ENCODE results near the gene IL33. TPM values are rescaled to one million over a fixed set of nuclear protein-coding genes. Genes with fewer than 3 reads are reported as not detected.

IL33 gene
- total RNA-seq, 1 experiment from 2014 or later: not detected

- CTCF ChIA-PET: no interaction called here
- no peaks in the 10 kb centered on the region for H3K36me3 ChIP-seq (ENCODE audit: low read depth)
- H4K20me1 ChIP-seq (ENCODE audit: insufficient read depth): no peaks in the 10 kb centered on the region
- DNase-seq: no peak
- no peak overlapping the region for H3K4me3 ChIP-seq
- POLR2A ChIA-PET (ENCODE audit: unreplicated experiment): no interaction called here
- H3K27me3 ChIP-seq (ENCODE audit: insufficient read depth, low read depth): no peaks in the 10 kb centered on the region
- TF ChIP-seq CTCF (conservative IDR thresholded peaks at IDR 0.05) (no peak), EZH2 (IDR thresholded peaks at IDR 0.05; ENCODE audit: low read depth) (no peak)
- intact Hi-C loops (cut with micrococcal nuclease; ENCODE audit: unreplicated experiment): no loop called here
- H3K9me2 ChIP-seq (ENCODE audit: insufficient read depth): no peaks in the 10 kb centered on the region
- no peaks in the 10 kb centered on the region; the same call in 1 of the 2 replicates for H3K9me3 ChIP-seq (ENCODE audit: insufficient read depth, low read depth)
- H3K4me1 ChIP-seq (replicated peaks; ENCODE audit: insufficient read depth): no peaks in the 10 kb centered on the region
- no peaks in the 10 kb centered on the region for H3F3A ChIP-seq (ENCODE audit: insufficient read depth, low read depth)
- no peak overlapping the region for H3K4me2 ChIP-seq
- H3K27ac ChIP-seq: no peak overlapping the region
- no peaks in the 10 kb centered on the region for H3K79me2 ChIP-seq (ENCODE audit: low read depth)
- no TSS peak for BruUV-seq (replicated peaks)
- H2AFZ ChIP-seq: no peak overlapping the region
Measured at GRCh38 chr9:6239694-6240093, 24.1 kb downstream of the IL33 start.

- H3K36me3 ChIP-seq (ENCODE audit: low read depth): no peaks in the 10 kb centered on the region
- DNase-seq: no peak
- no peak overlapping the region for H3K27ac ChIP-seq
- no peak overlapping the region for H2AFZ ChIP-seq
- H3F3A ChIP-seq (ENCODE audit: insufficient read depth, low read depth): no peaks in the 10 kb centered on the region
- POLR2A ChIA-PET (ENCODE audit: unreplicated experiment): no interaction called here
- no peak overlapping the region for H3K4me2 ChIP-seq
- no peaks in the 10 kb centered on the region; the same call in 1 of the 2 replicates for H3K9me3 ChIP-seq (ENCODE audit: insufficient read depth, low read depth)
- BruUV-seq (replicated peaks): no TSS peak
- H3K9me2 ChIP-seq (ENCODE audit: insufficient read depth): no peaks in the 10 kb centered on the region
- H3K4me1 ChIP-seq (replicated peaks; ENCODE audit: insufficient read depth): no peaks in the 10 kb centered on the region
- no peaks in the 10 kb centered on the region for H3K79me2 ChIP-seq (ENCODE audit: low read depth)
- intact Hi-C loops (cut with micrococcal nuclease; ENCODE audit: unreplicated experiment): no loop called here
- CTCF ChIA-PET: no interaction called here
- TF ChIP-seq CTCF (conservative IDR thresholded peaks at IDR 0.05): no peak
- no peak for TF ChIP-seq EZH2 (IDR thresholded peaks at IDR 0.05; ENCODE audit: low read depth)
- no peaks in the 10 kb centered on the region for H3K27me3 ChIP-seq (ENCODE audit: insufficient read depth, low read depth)
- no peak overlapping the region for H3K4me3 ChIP-seq
- H4K20me1 ChIP-seq (ENCODE audit: insufficient read depth): no peaks in the 10 kb centered on the region
Measured at GRCh38 chr9:6243746-6244145, 28.1 kb downstream of the IL33 start.

- DNase-seq: no peak
- H3K4me3 ChIP-seq: no peak overlapping the region
- H3K9me2 ChIP-seq (ENCODE audit: insufficient read depth): no peaks in the 10 kb centered on the region
- H3K4me2 ChIP-seq: no peak overlapping the region
- no peak overlapping the region for H3K27ac ChIP-seq
- no peaks in the 10 kb centered on the region for H3K36me3 ChIP-seq (ENCODE audit: low read depth)
- no peaks in the 10 kb centered on the region for H3F3A ChIP-seq (ENCODE audit: insufficient read depth, low read depth)
- TF ChIP-seq CTCF (conservative IDR thresholded peaks at IDR 0.05) (no peak), EZH2 (IDR thresholded peaks at IDR 0.05; ENCODE audit: low read depth) (no peak)
- H3K9me3 ChIP-seq (ENCODE audit: insufficient read depth, low read depth): no peaks in the 10 kb centered on the region
- ChIA-PET CTCF (no interaction called here), POLR2A (ENCODE audit: unreplicated experiment) (no interaction called here)
- no TSS peak for BruUV-seq (replicated peaks)
- no peak overlapping the region for H2AFZ ChIP-seq
- H4K20me1 ChIP-seq (ENCODE audit: insufficient read depth): no peaks in the 10 kb centered on the region
- intact Hi-C loops (cut with micrococcal nuclease; ENCODE audit: unreplicated experiment): no loop called here
- no peaks in the 10 kb centered on the region for H3K4me1 ChIP-seq (replicated peaks; ENCODE audit: insufficient read depth)
- no peaks in the 10 kb centered on the region for H3K79me2 ChIP-seq (ENCODE audit: low read depth)
- no peaks in the 10 kb centered on the region for H3K27me3 ChIP-seq (ENCODE audit: insufficient read depth, low read depth)
Measured at GRCh38 chr9:6247266-6247665, 31.7 kb downstream of the IL33 start.

Data from PC-9 (cell line).